MM.1S (cell line): ENCODE data around the gene CHDH.

Experiments used
- CTCF ChIP-seq: fragments of 300-600 bp; sonication (generic); IDR thresholded peaks from 2 replicates; pipeline ENCODE4 v1.5.1; 2016; ENCODE audit warnings: antibody characterized with exemption, low read length, mixed read lengths
- EZH2 ChIP-seq: fragments of 300-600 bp; sonication (generic); optimal IDR thresholded peaks from 2 replicates; pipeline ENCODE3; 2017; ENCODE audit warnings: low read depth, mild to moderate bottlenecking, antibody characterized with exemption, low read length, mixed read lengths
- EZH2phosphoT487 ChIP-seq: fragments of 300-600 bp; sonication (generic); IDR thresholded peaks from 2 replicates; pipeline ENCODE4 v1.6.1; 2018; ENCODE audit warnings: antibody characterized with exemption, low read length

- TF ChIP-seq CTCF (no peak), EZH2 (no peak), EZH2phosphoT487 (no peak)
Observed at GRCh38 chr3:53795789-53796560, 50.2 kb downstream of the CHDH start.
